Activated T-helper 17 cell treated with anti-CD3 and anti-CD28 coated beads, Interleukin-2, amount 50 U/mL, for 72 hours (primary cell): ENCODE results near the gene C14orf93. TPM values are rescaled to one million over a fixed set of nuclear protein-coding genes. Genes with fewer than 3 reads are reported as not detected.
"Not testable (repeated sequence)": the region's sequence is repeated elsewhere in the genome, so short reads cannot be mapped to it uniquely, and the experiment has no call there.

Source experiments
- ATAC-seq: fragments of 150-1000 bp; cut with Tn5 transposase; replicated peaks from 2 replicates; pipeline ENCODE4 v1.10.0; 2021; ENCODE audit warnings: mild to moderate bottlenecking, moderate library complexity
- H3K27ac Mint-ChIP-seq: one replicate; pipeline ENCODE4 v1.8.0; 2022; ENCODE audit warnings: mixed read lengths
- H3K27me3 Mint-ChIP-seq: one replicate; pipeline ENCODE4 v1.8.0; 2022; ENCODE audit warnings: mixed read lengths
- H3K36me3 Mint-ChIP-seq: one replicate; pipeline ENCODE4 v1.8.0; 2022; ENCODE audit warnings: low read depth, mild to moderate bottlenecking, mixed read lengths
- H3K4me1 Mint-ChIP-seq: one replicate; pipeline ENCODE4 v1.8.0; 2022; ENCODE audit warnings: mixed read lengths
- H3K4me3 Mint-ChIP-seq: one replicate; pipeline ENCODE4 v1.8.0; 2022; ENCODE audit warnings: mild to moderate bottlenecking, mixed read lengths
- H3K9me3 Mint-ChIP-seq: one replicate; pipeline ENCODE4 v1.8.0; 2022; ENCODE audit warnings: mixed read lengths
- total RNA-seq, 2 donors: library from RNA; stranded (reverse); gene quantifications; one replicate each; pipeline ENCODE4 v1.2.3, GENCODE V29; 2022

The C14orf93 gene
- total RNA-seq, 2 donors from 2014 or later: 8.5 to 9.6 TPM

DNA sequence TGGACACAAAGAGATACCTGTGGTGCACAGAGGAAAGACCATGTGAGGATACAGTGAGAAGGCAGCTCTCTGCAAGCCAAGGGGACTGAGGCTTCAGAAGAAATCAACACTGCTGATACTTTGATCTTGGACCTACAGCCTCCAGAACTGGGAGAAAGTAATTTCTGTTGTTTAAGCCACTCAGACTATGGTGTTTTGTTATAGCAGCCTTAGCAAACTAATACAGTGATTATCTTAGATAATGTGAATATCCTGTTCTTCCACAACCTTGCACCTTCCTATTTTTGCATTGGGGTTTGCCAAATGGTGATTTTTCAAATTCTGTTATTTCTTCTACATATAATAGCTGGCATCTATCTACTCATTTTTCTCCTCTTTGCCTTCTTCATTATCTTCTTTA lies 8.2 kb upstream of the C14orf93 start:
- Mint-ChIP-seq H3K4me1 (peaks cover 4% of the 10 kb centered on the region), H3K36me3 (peaks cover 5% of the 10 kb centered on the region), H3K9me3 (no peaks in the 10 kb centered on the region), H3K27me3 (no peaks in the 10 kb centered on the region), H3K4me3 (no peak overlapping the region), H3K27ac (no peak overlapping the region)
- ATAC-seq: no peak

DNA sequence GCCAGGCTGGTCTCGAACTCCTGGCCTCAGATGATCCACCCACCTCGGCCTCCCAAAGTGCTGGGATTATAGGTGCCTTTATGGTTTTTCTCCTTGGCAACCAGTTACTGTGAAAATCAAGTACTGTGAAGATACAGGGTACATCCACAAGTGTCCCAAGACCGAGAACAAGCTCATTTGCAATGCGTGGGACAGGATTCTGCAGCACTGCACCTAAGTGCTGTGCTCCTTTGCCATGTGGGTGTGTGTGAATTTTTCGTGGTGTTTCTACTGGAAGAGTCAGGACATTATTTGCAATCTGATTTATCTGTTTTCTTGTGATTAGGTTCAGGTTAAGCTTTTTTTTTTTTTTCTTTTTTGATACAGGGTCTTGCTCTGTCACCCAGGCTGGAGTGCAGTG lies 7.1 kb upstream of the C14orf93 start:
- H3K27ac Mint-ChIP-seq: no peak overlapping the region
- H3K9me3 Mint-ChIP-seq: no peaks in the 10 kb centered on the region
- no peaks in the 10 kb centered on the region for H3K4me1 Mint-ChIP-seq
- H3K4me3 Mint-ChIP-seq: no peak overlapping the region
- no peaks in the 10 kb centered on the region for H3K27me3 Mint-ChIP-seq
- ATAC-seq: no peak
- H3K36me3 Mint-ChIP-seq: no peaks in the 10 kb centered on the region

DNA sequence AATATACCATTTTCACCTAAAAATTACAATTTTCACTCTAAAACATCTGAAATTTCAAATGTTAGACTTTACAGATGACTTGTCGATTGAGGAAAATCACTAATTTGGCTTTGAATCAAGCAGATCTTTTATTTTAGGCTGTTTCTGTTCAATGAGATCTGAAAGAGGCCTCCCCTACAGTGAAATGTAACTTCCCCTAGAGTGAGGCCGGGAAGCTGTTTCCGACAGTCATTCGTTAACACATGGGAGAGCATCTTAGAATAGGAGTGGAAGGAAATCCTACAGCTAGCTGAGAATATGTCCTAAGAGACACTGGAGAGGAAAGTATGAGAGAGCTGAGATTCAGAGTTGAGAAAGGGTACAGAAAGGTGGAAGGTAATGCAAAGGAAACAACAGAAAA lies 5.7 kb upstream of the C14orf93 start:
- Mint-ChIP-seq H3K4me1 (no peaks in the 10 kb centered on the region), H3K9me3 (no peaks in the 10 kb centered on the region), H3K27ac (no peak overlapping the region), H3K4me3 (no peak overlapping the region), H3K27me3 (no peaks in the 10 kb centered on the region), H3K36me3 (no peaks in the 10 kb centered on the region)
- ATAC-seq: no peak

DNA sequence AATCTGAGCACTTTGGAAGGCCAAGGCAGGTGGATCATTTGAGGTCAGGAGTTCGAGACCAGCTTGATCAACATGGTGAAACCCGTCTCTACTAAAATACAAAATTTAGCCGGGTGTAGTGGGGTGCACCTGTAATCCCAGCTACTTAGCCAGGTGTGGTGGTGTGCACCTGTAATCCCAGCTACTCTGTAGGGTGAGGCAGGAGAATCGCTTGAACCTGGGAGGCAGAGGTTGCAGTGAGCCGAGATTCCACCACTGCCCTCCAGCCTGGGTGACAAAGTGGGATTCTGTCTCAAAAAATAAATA lies 3.8 kb upstream of the C14orf93 start:
- not testable (repeated sequence) for H3K27me3 Mint-ChIP-seq, H3K9me3 Mint-ChIP-seq, H3K4me3 Mint-ChIP-seq, H3K27ac Mint-ChIP-seq, H3K36me3 Mint-ChIP-seq, ATAC-seq
- H3K4me1 Mint-ChIP-seq: peaks cover 11% of the 10 kb centered on the region

DNA sequence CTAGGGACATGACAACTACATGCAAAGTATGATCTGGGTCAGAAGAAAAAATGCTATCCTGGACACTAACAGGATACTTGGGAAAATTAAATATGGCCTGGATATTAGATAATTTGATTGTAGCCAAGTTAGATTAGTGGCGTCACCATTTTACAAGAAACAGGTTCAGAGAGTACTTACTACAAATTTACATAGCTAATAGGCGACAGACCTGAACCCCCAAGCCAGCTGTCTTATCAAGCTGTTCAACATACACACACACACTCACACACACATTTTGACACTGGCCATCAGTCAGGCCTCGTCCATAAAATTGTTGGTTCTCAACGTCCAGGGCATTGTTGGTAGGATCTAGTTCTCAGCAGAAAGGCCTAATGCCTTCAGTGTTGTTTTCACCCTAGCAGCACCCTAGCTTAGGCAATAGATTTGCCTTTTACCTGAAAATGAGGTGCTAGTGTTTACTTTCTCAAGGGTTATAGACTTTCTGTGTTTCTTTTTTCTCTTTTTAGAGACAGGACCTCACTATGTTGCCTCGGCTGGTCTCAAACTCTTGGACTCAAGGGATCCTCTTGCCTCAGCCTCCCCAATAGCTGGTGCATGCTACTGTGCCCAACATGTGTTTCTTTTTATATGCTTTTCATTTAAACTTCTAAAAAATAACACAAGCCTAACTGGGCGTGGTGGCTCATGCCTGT lies 3.3 kb upstream of the C14orf93 start:
- no peaks in the 10 kb centered on the region for H3K27me3 Mint-ChIP-seq
- no peak overlapping the region for H3K27ac Mint-ChIP-seq
- no peak for ATAC-seq
- no peaks in the 10 kb centered on the region for H3K9me3 Mint-ChIP-seq
- H3K4me3 Mint-ChIP-seq: no peak overlapping the region
- H3K36me3 Mint-ChIP-seq: no peaks in the 10 kb centered on the region
- H3K4me1 Mint-ChIP-seq: peaks cover 15% of the 10 kb centered on the region

DNA sequence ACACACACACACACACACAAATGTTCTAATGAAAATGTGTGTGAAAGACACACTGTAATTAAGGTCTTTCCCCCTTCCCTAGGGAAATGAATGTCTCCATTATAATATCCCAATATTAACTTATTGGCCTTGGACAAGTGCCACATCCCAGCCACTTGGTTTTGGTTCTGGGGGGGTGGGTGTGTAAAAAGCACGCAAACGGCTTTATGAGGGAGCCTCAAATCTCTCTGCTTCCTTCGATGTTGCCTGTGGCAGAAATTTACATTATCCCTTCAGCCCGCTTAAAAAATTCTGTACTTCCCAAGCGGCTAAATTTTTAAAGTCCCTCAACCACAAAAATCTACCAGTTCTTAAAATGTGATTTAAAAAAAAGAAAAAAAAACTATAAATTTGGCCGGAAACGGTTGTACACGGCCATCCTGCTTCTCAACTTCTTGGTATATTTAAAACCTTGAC lies 432 bp downstream of the C14orf93 start:
- Mint-ChIP-seq H3K4me1 (peaks cover 20% of the 10 kb centered on the region), H3K9me3 (no peaks in the 10 kb centered on the region), H3K27ac (peak overlapping the region; percentile 89), H3K36me3 (no peaks in the 10 kb centered on the region), H3K4me3 (peak overlapping the region; percentile 99), H3K27me3 (no peaks in the 10 kb centered on the region)
- ATAC-seq: no peak

DNA sequence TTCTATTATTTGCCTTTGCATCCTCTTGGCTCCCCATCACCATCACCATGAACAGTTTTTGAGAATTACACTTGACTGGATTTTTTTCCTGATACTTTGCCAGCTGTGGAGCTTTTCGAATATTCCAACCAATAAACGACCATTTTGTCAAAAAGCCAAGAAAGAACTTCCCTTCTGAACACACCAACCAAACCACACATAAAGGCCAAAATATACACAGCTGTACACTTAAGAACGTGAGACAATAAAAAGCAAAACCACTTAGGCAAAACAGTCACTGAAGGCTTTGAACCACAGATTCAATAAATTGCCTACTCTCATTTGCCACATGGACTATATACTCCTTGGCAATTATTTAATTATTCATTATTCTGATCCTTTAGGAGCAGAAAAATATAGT lies 1.1 kb downstream of the C14orf93 start:
- ATAC-seq: no peak
- Mint-ChIP-seq H3K9me3 (no peaks in the 10 kb centered on the region), H3K27ac (peak overlapping the region; percentile 45), H3K36me3 (no peaks in the 10 kb centered on the region), H3K4me1 (peaks cover 20% of the 10 kb centered on the region), H3K27me3 (no peaks in the 10 kb centered on the region), H3K4me3 (peak overlapping the region; percentile 99)

DNA sequence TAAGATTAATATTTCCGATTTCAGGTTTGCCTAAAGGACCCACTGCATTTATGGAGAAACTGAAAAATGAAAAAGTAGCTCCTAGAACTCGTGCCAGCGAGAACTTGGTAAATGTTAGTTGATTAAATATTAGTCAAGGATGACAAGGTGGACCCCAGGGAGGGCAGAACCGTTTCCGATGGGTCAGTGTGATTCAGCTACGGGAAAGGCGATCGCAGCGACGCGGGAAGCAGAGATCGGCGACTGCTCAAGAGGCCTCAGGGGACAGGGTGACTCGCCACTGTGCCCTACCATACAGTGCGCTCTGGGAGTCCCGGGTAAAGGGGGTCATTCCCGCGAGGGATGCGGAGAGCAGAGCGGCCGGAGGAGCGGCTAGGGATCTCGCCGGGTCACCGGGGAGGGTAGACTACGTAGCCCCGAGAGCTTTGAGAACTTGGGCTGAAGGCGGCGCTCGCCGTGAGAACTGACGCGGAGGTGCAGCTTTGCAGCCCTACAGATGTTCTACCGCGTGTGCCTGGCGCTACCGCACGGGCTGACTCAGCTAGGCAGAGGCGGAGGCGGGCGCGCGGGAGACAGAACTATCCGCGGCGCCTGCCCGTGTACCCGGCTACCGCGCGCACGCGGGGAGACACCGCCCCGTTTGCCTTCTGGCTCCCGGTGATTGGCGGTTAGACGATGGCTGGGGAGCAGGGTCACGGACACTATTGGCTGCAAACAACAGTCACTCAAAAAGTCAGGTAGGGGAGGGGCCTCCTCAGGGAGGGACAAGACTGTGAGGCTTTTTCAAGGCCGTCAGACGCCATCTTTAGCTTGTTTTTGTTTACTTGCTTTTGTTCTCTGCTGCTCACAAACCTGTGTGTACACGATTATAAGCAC lies 3.2 kb downstream of the C14orf93 start:
- no peaks in the 10 kb centered on the region for H3K9me3 Mint-ChIP-seq
- H3K36me3 Mint-ChIP-seq: no peaks in the 10 kb centered on the region
- peaks cover 20% of the 10 kb centered on the region for H3K4me1 Mint-ChIP-seq
- peak overlapping the region; percentile 99 for H3K4me3 Mint-ChIP-seq
- H3K27me3 Mint-ChIP-seq: no peaks in the 10 kb centered on the region
- peak; percentile 98 for ATAC-seq
- peak overlapping the region; percentile 97 for H3K27ac Mint-ChIP-seq

DNA sequence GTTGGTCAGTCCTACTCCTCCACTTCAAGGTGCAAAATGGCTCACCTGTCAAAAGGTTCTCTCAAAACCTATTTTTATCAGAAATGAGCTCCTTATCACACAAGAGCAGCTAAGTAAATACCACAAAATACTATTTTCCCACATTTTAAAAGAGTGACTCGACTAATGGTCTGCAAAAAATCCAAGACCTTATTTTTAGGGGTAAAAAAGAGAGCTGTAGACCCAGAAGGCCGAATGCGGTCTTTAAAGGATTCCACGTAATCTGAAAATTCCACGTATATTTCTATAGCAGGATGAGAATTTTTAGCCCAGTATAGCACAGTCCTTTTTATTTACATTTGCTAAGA lies 3.8 kb downstream of the C14orf93 start:
- Mint-ChIP-seq H3K4me1 (peaks cover 20% of the 10 kb centered on the region), H3K27me3 (no peaks in the 10 kb centered on the region), H3K27ac (peak overlapping the region; percentile 97), H3K36me3 (no peaks in the 10 kb centered on the region), H3K9me3 (no peaks in the 10 kb centered on the region), H3K4me3 (peak overlapping the region; percentile 99)
- no peak for ATAC-seq

DNA sequence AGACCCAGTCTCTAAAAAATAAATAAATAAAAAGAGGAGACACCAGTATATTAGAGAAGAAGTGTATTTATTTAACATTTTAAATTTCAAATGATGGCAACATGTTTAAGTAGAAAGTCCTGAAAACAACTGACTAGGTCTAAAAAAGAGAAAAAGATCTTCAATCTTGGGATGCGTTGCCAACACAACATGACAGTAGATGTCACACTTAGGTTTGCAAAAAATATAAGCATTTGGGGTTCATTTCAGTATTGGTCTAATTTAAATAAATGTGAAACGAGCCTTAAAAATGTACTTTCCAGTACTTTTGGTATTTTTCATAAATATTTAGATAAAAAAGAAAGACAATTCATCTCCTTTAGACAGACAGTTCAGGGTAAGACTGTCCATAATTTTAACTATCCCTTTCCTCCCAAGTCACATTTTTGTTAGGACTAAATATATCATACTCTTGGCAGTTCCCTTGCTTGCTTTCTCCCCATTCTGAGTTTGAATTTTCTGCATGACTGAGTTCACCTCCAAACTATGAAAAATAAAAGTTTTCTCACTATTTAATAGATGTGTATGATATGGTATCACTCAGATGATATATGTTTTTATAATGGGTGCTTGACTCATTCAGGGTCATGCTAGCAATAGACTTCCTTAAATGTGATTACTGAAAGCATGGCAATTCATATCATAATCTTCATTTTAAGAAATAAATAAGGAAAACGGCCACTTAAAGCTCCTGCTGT lies 4.3 kb downstream of the C14orf93 start:
- peak overlapping the region; percentile 97 for H3K27ac Mint-ChIP-seq
- no peaks in the 10 kb centered on the region for H3K9me3 Mint-ChIP-seq
- H3K4me3 Mint-ChIP-seq: peak overlapping the region; percentile 99
- no peak for ATAC-seq
- no peaks in the 10 kb centered on the region for H3K27me3 Mint-ChIP-seq
- peaks cover 20% of the 10 kb centered on the region for H3K4me1 Mint-ChIP-seq
- no peaks in the 10 kb centered on the region for H3K36me3 Mint-ChIP-seq

DNA sequence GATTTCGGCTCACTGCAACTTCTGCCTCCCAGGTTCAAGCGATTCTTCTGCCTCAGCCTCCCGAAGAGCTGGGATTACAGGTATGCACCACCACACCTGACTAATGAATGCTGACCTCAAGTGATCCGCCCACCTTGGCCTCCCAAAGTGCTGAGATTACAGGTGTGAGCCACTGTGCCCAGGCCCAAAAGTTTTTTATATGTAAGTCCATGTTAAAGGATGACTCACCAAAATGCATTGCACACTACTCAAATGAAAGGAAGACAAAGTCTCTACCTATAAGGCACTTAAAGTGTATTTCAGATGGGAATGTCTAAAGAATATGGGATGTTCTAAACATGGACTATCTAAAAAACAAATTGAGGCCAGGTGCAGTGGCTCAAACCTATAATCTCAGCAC lies 5.7 kb downstream of the C14orf93 start:
- not testable (repeated sequence) for H3K36me3 Mint-ChIP-seq, H3K9me3 Mint-ChIP-seq, H3K27ac Mint-ChIP-seq, H3K4me3 Mint-ChIP-seq, ATAC-seq, H3K27me3 Mint-ChIP-seq
- H3K4me1 Mint-ChIP-seq: peaks cover 13% of the 10 kb centered on the region

DNA sequence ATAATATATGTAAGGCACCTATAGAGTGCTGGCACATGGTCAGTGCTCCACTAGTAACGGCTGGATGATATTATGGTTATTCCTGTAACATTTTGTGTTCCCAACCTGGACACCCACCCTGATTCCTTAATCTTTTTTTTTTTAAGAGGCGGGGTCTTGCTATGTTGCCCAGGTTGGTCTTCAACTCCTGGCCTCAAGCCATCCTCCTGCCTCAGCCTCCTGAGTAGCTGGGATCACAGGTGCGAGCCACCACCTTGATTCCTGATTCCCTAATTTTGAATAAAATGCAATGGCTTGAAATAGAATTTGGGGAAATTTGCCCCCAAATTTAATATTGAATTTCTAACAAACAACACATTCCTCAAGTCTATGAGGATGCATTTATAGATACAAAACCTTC lies 7.4 kb downstream of the C14orf93 start:
- no peak for ATAC-seq
- Mint-ChIP-seq H3K27me3 (no peaks in the 10 kb centered on the region), H3K9me3 (no peaks in the 10 kb centered on the region), H3K4me3 (no peak overlapping the region), H3K4me1 (peaks cover 6% of the 10 kb centered on the region), H3K27ac (no peak overlapping the region), H3K36me3 (no peaks in the 10 kb centered on the region)

DNA sequence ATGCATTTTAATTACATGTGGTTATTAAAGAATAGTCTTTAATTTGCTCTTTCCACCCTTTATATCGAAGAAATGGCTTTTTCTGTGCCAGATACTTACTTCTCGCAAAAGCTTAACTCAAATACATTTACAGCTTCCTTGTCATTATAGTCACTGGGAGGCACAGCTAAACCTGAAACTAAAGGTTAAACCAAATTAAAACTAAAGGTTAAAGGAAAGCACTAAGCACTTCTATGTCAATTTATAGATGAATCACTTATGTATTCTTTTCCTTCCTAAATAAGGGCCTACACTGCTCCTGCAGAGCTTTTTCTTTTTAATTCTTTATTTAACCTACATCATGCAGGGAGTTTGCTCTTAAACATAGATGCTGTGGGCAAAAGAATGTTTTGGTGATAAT lies 9.1 kb downstream of the C14orf93 start:
- H3K27ac Mint-ChIP-seq: no peak overlapping the region
- no peaks in the 10 kb centered on the region for H3K36me3 Mint-ChIP-seq
- H3K4me1 Mint-ChIP-seq: peaks cover 6% of the 10 kb centered on the region
- H3K9me3 Mint-ChIP-seq: no peaks in the 10 kb centered on the region
- H3K4me3 Mint-ChIP-seq: no peak overlapping the region
- peak; percentile 32 for ATAC-seq
- no peaks in the 10 kb centered on the region for H3K27me3 Mint-ChIP-seq

DNA sequence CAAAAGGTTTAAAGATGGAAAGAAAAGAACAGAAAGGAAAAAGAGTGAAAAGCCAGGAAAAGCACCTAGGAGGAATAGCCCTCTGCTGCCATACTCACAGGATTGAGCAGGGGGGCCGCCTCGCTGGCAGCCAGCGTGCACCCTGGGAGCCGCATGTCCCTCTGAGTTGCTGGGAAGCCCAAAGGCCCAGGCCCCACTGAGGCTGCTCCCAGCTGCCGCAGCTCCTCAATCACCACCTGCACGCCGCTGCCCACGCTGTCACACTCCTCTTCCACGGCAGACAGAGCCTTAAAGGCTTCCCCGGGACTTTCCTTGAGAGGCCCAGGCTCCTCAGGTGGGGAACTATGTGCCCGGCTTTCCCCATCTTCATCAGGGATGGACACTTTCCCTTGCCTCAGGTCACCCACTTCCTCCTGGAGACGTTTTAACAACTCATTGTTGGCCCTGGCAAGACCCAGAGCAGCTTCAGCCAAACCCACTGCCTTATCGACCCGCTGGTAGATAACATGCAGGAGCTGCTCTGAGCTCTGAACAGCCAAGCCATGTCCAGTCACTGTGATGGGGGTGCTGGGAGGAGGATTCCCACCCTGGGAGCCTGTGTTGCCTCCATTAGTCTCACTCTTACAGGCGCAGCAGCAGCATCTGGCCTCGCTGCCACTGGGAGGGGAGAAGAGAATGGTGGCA lies 11.5 kb downstream of the C14orf93 start:
- Mint-ChIP-seq H3K27me3 (no peaks in the 10 kb centered on the region), H3K4me3 (no peak overlapping the region), H3K9me3 (no peaks in the 10 kb centered on the region), H3K36me3 (no peaks in the 10 kb centered on the region), H3K27ac (no peak overlapping the region), H3K4me1 (no peaks in the 10 kb centered on the region)
- no peak for ATAC-seq
